Activated naive CD4-positive, alpha-beta T cell treated with anti-CD3 and anti-CD28 coated beads, Interleukin-2, amount 50 U/mL, for 16 hours (primary cell): ENCODE measurements around the gene ERCC4.

Experiments
- DNase-seq: peaks from one replicate; pipeline ENCODE4 v3.0.0-alpha.2; 2020

Gene ERCC4

DNA sequence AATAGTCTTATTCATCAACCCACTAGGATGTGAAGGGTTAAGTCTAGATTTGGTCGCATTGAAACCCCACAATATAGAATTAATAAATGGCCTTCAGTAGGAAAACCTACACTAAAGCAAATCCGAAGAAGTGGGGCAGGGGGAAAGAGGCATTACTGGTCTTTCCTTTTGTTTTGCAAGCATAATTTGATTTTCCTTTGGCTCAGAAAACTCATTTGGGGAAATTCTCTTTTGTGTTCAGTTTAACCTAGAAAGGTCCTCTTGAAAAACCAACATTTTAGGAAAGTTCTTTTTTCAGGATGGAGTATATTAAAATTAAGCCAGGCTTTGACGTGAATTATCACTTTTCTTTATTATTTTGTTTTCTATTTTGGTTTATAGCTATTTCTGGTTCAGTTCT is 31.7 kb downstream of the ERCC4 start:
- DNase-seq: no peak

DNA sequence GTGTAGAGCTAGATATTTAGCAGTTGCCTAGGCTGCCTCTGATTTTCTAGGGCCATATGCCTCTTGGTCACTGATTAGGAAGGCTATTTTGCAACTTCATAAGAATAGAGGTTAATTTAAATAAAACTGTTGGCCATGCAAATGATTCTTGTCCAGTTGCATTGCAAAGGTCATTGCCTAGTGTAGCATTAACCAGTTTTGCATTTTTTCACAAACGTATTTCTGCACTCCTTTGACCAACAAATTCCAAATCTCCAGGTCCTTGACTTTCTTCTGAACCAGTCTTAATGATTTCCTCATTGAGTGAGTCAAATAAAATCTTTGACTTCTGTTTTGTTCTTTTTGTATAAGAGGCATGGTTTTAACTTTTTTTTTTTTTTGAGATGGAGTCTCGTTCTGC is 33.5 kb downstream of the ERCC4 start:
- no peak for DNase-seq

DNA sequence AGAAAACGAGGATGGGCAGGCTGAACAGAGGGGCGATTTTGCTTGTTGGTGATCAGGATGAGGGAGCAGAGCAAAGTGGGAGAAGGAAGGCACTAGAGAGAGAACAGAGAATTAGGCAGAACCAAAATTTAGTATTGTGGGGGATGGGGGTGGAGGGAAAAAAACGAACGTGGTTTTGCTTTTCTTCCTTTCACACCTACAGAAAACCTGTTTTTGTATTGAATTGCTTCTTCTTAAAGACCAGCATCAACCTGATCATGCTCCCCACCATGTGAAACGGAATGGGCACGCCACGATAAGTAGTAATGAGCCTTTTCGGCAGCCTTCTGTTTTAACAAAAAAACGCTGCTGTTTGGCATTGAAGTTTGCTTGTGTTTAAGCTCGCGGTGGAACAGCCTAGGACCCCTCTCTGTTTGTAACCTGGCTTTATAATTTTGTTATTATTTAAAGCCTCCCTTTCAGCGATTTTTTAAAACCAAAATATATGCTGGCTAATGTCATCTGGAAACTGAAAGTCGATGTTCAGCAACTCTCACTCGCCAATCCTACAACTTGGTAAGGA is 36.8 kb downstream of the ERCC4 start:
- no peak for DNase-seq

DNA sequence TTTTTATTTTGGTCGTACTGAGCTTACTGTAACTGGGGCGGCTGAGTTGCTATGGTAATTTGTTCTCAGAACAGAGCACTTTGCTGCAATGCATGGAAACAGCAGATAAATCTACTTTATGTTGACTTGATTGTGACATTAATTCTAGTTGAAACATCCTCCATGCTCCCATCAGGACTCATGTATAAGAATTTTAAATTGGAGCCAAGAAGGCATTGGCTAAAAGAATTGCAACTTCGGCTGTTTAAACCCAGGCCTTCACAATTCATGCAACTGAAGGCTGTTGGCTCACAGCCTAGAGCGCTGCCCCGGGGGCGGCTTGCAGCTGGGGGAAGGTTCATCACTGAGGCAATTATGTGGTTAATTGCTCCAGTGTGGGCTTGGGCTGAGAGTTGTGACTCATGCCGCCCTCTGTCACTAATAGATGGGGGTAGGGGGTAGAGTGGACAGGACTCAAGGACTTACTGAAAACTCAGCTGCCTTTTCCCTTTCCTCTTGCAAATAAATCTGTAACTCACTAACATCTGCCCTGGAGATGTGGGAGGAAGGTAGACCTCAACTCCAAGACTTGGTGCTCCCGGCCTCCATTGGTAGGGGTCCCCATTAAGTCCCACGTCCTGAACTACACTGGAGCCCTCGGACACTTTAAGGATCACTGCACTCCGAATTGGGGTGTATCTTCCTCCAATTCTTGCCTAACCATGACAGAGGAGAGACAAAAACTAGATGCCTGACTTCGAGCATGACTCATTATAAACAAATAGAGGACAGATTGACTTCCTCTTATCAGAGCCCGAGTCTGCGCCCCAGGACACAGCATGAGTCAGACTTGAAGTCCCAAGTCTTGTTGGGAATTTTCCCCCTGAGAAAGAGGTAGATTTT is 37.5 kb downstream of the ERCC4 start:
- no peak for DNase-seq

DNA sequence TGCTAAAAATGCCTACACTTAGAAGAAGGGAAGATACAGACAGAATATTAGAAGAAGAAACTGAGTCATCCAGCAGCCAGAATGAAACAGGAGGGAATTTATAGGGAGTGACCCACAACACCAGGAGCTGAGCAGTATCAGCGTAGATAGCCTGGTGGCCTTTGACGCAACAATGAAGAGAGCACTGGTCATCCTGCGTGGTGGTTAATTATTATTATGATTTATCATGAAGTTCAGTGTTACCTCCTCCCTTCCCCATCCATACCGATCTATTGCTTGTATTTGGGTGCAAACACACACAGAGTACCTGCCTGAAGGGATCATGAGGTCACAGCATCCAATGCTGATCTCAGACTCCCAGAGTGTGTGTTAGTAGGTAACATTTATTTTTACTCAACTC is 38.5 kb downstream of the ERCC4 start:
- DNase-seq: no peak

DNA sequence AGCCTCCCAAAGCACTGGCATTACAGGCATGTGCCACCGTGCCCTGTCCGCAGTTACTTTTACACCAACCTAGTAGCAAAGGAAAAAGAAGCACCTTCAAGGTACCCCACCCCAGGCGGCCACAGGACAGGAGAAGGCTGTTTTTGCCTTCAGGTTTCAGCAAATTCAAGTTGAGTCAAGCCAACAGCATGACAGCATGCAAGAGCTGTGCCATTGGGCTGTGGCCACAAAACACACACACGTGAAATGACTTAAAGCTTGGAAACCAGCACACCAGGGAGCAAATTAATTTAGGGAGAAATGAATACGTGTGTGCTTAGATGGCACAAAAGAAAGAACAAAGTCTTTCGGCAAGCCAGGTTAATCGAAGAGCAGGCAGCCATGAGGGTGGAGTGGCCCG is 39.7 kb downstream of the ERCC4 start:
- DNase-seq: no peak

DNA sequence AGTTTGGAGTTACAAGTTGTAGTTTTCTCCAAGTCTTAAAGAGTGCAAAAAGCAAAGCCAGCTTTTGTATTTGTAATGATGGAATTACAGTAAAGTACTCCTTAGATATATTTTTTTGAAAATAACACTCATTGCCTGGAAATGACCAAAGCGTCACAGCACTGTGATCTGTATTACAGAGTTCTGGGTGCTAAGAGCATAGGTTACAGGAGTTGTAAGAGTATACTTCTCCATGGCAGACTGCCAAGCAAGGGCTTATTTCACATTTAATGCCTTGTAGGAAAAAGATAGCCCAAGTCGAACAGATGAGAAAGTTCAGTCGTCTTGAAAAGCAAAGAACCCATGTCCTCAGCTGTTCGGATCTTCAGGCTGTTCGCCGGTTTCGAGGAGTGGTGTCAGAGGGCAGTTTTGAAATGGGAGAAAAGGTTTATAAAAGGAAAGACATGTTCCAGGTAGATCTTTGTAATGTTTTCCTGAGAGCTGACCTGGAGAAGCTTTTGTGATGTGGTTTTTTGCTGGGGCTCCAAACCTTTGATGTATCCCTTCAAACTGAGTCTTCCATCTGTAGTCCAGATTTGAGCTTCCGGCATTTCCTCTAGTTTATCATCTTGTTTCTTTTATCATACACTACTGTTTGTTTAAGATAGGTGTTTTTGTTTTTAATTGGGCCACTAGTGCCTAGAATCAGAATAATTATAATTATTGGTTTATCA is 41.3 kb downstream of the ERCC4 start:
- no peak for DNase-seq

DNA sequence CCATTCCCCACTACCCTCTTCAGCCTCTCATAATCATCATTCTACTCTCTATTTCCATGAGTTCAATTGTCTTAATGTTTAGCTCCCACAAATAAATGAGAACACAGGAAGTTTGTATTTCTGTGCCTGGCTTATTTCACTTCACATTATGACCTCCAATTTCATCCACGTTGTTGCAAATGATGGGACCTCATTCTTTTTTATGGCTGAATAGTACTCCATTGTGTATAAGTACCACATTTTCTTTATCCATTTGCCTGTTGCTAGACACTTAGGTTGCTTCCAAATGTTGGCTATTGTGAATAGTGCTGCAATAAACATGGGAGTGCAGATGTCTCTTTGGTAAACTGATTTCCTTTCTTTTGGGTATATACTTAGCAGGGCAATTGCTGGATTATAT is 42.3 kb downstream of the ERCC4 start:
- no peak for DNase-seq

DNA sequence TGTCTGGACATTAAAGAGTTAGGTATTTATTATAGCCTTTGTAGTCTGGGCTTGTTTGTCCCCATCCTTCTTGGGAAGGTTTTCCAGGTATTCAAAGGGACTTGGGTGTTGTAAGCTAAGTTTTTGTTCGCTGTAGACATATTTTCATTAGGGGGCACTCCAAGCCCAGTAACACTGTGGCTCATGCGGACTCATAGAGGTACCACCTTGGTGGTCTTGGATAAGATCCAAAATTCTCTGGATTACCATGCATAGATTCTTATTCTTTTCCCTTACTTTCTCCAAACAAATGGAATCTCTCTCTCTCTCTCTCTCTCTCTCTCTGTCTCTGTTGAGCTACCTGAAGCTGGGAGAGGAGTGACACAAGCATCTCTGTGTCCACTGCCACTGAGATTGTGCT is 48.9 kb downstream of the ERCC4 start:
- no peak for DNase-seq

DNA sequence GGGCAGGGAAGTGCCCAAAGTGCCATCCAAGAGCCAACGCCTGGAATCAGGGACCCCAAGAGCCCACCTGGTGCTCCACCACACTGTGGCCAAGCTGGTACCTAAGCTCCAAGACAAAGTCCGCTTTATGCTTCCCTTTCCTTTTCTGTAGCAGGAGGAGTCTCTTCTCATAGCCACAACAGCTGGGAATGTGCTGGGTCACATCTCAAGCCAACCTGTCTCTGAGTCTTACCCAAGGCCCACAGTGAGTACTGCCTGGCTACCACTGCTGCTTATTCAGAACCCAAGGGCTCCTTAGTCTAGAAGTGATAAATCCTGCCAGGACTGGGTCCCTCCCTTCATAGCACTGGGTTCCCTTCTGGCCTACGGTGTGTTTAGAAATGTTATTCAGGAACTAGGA is 49.8 kb downstream of the ERCC4 start:
- DNase-seq: no peak

DNA sequence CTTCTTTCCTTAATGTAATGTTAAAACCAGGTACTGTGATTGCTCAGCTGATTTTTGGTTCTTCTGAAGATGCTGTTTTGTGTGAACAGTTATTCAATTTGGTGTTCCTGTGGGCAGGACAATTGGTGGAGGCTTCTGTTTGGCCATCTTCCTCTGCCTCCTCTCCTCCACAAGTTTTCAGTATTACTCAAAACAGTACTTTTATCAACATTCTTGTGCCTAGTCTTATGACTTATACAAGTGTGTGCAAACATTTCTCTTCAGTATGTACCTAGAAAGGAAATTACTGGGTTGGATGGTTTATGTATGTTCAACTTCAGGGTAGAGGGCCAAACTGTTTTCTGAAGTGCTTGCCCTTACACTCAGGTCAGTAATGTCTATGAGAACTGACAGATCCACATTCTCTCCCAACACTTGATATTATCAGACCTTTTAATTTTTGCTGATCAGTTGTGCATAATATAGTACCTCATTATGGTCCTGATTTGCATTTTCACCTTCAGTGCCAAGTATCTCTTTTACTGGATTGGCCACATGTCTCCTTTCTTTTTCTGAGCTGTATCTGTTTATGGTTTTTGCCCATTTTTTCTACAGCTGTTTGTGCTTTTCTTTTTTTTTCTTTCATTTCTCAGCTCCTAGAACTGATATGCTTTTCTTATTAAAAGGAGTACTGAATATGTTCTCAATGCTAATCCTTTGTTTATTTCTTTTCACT is 50.9 kb downstream of the ERCC4 start:
- no peak for DNase-seq

DNA sequence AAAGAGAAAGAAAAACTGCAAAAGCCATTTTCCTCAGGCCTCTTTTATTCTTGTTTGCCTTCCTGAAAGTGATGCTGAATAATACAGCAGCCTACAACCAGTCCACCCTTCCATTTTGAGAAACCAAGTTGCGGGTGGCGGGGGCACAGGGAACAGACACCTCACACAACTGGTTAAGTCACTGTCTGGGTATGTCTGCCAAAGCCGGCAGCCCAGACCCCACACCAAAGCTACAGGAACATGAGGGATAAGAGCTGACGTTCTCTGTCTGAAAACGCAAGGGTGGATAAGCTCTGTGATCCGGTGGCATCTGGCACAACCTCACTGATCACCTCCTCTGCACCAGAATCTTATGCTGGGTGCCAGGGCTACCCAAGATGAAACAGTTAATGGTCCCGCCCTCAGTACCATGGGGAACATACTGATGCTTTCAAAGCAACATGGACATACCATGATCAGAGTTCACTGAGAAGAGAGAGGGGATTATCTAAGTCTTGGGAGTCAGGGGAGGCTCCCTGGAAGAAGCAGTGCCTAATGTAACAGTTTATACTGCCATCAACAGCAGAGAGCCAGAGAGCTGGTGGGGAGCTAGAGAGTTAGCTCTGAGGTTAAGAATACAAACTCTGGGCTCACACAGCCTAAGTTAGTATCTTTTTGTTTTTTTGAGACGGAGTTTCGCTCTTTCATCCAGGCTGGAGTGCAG is 53.5 kb downstream of the ERCC4 start:
- no peak for DNase-seq

DNA sequence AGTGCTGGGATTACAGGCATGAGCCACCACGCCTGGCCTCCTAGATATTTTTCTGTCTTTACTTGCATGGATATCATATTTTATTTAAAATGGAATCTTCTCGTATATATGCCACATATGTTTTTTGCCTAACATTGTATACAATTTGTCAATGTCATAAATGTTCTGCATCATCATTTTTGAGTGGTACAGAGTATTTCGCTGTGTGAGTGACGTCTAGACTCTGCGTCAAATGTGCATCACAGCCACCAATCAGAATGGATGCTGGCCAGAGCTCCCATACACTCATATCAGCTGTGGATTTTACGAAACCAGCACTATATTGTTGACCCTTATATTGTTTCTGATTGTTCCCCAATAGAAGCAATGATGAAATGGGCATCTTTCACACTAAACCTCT is 57.2 kb downstream of the ERCC4 start:
- no peak for DNase-seq

DNA sequence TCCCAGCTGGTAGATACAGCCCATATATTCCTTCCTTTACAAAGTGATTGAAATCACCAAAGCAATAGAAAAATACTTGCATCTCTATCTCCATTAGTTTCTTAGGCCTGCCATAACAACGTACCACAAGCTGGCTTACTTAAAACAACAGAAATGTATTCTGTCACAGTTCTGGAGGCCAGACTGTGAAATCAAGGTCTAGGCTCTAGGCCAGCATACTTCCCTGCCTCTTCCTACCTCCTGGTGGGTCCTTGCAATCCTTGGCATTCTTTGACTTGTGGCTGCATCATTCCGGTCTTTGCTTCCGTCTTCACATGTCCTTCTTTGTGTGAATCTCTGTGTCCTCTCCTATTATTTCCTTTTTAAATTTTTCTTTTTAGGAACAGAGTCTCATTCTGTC is 62.5 kb downstream of the ERCC4 start:
- DNase-seq: no peak

DNA sequence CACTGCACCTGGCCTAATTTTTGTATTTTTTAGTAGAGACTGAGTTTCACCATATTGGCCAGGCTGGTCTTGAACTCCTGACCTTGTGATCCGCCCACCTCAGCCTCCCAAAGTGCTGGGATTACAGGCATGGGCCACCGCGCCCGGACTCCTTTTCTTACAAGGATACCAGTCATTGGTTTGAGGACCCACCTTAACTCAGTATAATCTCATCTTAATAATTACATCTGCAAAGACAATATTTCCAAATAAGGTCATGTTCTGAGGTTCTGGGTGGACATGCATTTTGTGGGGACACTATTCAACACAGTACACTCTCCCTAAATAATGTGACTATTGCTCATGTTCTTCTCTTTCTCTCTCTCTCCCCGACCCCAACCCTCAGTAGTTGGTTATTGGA is 63.7 kb downstream of the ERCC4 start:
- DNase-seq: no peak

DNA sequence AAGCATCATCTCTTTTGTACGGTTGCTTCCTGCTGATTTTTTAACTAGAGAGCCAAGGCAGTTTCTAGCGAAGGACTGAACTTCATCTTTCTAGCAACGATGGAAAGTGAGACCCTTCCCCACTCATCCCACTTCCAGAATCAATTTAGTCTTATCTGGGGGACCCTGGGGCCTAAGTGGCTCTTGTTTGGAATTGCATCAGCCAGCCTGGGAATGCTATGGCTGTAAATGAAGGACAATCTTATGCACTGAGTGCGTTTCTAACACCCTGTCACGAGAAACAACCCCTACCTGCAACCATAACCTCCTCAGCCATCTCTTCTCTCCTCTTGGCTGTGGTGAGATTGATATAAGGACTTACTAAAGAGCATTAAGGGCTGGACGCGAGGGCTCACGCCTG is 64.8 kb downstream of the ERCC4 start:
- no peak for DNase-seq

DNA sequence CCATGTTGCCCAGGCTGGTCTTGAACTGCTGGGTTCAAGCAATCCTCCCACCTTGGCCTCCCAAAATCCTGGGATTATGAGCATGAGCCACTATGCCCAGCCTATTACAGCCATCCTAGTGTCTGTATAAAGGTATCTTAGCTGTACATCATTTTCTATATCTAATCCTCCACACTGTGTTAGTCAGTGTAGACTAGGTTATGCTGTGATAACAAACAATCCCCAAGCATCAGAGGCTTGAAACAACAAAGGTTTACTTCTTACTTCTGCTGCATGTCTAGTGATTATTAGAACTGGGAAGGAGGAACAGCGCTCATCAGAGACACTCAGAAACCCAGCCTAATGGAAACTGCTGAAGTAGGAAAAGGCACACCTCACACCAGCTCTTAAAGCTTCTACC is 68.1 kb downstream of the ERCC4 start:
- no peak for DNase-seq

DNA sequence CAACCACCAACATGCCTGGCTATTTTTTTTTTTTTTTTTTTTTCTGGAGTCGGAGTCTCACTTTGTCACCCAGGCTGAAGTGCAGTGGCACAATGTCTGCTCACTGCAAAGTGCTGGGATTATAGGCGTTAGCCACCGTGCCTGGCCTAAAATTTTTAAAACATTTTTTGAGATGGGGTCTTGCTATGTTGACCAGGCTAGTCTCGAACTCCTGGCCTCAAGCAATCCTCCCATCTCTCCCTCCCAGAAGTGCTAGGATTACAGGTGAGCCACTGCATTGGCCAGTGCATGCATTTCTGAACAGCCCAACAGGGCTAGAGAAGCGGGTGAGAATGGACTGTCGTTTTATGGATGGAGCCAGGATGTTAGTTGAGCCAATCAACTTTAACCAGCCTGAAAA is 72.4 kb downstream of the ERCC4 start:
- no peak for DNase-seq

DNA sequence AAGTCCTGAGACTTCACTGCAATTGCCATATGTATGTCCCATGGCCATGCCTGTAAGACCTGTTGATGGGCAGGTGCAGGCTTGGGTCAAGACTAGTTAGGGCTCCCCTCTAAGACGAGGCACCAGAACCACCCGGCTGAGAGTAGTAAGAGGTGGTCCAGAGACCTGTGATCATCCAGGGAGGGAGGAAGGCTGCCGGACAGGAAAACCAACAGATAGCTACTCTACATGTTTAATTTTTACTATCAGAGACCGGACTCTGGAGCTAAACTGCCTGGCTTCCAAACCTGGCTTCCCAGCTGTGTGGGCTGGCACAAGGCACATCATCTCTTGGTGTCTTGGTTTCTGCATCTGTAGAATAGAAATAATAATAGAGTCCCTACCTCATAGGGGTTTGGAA is 73.0 kb downstream of the ERCC4 start:
- no peak for DNase-seq

DNA sequence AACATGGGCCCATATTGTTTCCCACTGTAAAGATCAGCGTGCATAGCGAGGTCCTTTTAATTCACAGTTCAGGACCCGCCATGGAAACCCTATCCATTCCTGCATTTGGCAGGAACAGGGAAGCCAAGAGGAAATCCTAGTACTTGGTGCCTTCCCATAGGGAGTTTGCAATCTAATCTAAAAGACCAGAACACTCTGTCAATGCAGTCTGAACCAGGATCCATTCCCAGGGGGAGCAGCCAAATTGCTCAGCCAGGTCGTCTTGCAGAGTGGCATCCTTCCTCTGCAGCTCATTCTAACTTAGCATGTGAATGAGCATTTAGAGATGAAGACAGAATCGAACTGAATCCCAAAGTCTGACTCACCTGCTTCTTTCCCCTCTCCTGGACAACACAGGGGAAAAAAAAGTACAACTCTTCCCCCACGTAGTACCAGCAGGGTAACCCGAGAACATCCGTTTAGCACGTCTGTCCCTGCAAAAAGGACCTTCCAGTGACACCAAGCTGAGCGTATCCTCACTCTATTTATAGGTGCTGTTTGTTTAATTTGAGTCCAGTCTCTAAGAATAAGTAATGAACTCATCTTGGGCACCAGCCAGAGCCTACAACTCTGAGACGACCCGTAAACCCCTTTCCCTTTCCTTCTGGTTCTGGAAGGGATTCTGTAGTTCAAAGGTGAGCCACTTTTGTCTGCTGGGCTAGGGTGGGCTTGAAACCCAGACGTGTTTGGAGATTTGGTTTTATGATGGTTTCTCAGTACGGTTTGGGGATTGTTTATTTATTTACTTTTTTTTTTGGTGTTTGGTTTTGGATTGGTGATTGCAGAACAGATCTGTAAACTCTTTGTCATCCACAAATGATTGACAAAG is 74.5 kb downstream of the ERCC4 start:
- DNase-seq: no peak

DNA sequence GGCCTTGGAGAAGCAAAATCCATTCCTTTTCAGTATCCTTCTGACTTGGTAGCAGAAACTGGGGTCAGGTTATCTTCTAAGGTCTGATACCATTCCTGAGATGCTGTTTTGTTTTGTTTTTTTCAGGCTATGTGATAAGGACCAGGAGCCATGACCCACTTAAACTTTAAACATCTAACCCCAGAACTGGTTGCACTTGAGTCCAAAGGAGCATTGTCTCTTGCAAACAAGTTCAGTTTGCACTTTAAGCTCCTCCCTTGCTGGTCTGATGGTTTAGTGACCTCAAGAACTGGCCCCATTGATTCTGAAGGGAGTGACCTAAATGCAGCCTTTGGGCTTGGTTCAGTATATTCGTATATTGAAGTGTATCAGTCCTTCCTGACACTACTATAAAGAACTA is 75.2 kb downstream of the ERCC4 start:
- DNase-seq: no peak

DNA sequence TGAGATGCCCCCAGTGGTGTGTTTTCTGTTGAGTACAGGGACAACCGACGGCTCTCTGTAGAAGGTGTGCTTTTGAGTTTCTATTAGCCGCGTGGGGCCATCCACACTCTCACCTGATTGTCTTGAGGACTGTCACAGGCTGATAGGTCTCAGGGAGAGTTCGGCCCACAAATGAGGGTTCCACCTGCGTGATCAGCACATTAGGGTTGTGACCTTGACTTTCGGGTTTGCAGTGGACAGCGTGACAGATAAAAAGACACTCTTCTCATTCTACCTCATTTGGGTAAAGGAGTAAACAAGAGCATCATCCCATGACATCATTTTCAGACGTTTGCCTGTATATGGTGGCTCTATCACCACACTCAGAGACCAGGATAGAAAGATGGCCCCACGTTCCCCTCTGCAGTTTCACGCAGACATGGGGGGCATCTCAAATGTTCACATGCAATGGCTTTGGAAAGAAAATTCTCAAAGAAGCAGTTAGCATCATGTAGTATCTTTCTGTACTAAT is 76.9 kb downstream of the ERCC4 start:
- no peak for DNase-seq
